ENCODE measurements around the gene ZFP92. TPM values are rescaled to one million over a fixed set of nuclear protein-coding genes. Genes with fewer than 3 reads are reported as not detected.

Gene ZFP92
- total and polyA plus RNA-seq, 10 of the 15 experiments (the other 5 are each of a cell fraction or from before 2014, with no cell fraction given) = 0.02 to 1.6 (median 0.09) TPM; not detected in 2

GRCh38 chrX:153457136-153457825, 46.0 kb downstream of the ZFP92 start:
- FAIRE-seq (no peak), DNase-seq (ENCODE audit: low read depth, low spot score) (no peak), ATAC-seq (no peak)
- intact Hi-C loops (cut with micrococcal nuclease; ENCODE audit: unreplicated experiment) (no loop called here), in situ Hi-C loops (cut with MboI) (no loop called here)
- Histone ChIP-seq H3K9ac (ENCODE audit: control insufficient read depth, insufficient read depth, low read length) (no peak overlapping the region), H2AFZ (ENCODE audit: control insufficient read depth, low read depth, low read length) (no peak overlapping the region), H3K4me1 (ENCODE audit: control insufficient read depth, insufficient read depth, low read length) (no peaks in the 10 kb centered on the region), H3K9me3 (replicated peaks; ENCODE audit: control insufficient read depth, insufficient read depth, low read length) (no peaks in the 10 kb centered on the region), H3K27me3 (replicated peaks in 1 of 2; ENCODE audit: control insufficient read depth in 2 of 2, insufficient read depth in 2 of 2, low read length in 1 of 2) (no peaks in the 10 kb centered on the region), H3K36me3 (ENCODE audit: control insufficient read depth in 2 of 2, insufficient read depth in 2 of 2, low read length in 1 of 2) (peaks cover 0 to 2% of the 10 kb centered on the region in 2 experiments; a peak in 2 of 4 replicates), H3K4me3 (no peak overlapping the region), H3K27ac (ENCODE audit: control insufficient read depth, insufficient read depth) (no peak overlapping the region), H3K4me2 (ENCODE audit: control insufficient read depth, insufficient read depth) (no peak overlapping the region), H4K20me1 (ENCODE audit: control insufficient read depth, insufficient read depth) (no peaks in the 10 kb centered on the region), H3K79me2 (ENCODE audit: control insufficient read depth, insufficient read depth, low read length) (no peaks in the 10 kb centered on the region)
- ChIA-PET RAD21 (ENCODE audit: unreplicated experiment) (interaction anchor here (0.5 kb wide), 1 partner anchor 8 kb away, joined by 4 read pairs; no protein-coding TSS in a partner anchor), POLR2A (no interaction called here), SMC1A (ENCODE audit: uncharacterized antibody, unreplicated experiment) (no interaction called here), CTCF (interaction anchor here (0.6 to 1.6 kb wide), 2 partner anchors 50 to 1457 kb away, joined by 4 to 6 read pairs; no protein-coding TSS in a partner anchor)
- BruUV-seq (replicated peaks) = no TSS peak
- WGBS (ENCODE audit: insufficient coverage, insufficient replicate concordance, low lambda C conversion rate, missing lambda C conversion rate) = 70% methylated on average over 18 of the region's 18 CpGs
- TF ChIP-seq POLR2A (IDR thresholded peaks at IDR 0.05; ENCODE audit: low read depth, low read length) = no peak
- TF ChIP-seq NR2C2 (IDR thresholded peaks at IDR 0.05; ENCODE audit: borderline replicate concordance, control insufficient read depth, insufficient read length, low read depth) = no peak
- TF ChIP-seq ATF2 (IDR thresholded peaks at IDR 0.05; ENCODE audit: low read length) = no peak
- TF ChIP-seq, protein P1, sequence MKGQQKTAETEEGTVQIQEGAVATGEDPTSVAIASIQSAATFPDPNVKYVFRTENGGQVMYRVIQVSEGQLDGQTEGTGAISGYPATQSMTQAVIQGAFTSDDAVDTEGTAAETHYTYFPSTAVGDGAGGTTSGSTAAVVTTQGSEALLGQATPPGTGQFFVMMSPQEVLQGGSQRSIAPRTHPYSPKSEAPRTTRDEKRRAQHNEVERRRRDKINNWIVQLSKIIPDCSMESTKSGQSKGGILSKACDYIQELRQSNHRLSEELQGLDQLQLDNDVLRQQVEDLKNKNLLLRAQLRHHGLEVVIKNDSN (IDR thresholded peaks at IDR 0.05; ENCODE audit: borderline replicate concordance, extremely low read length, insufficient read depth, low read depth, low read length) = no peak
- TF ChIP-seq MTA2 (IDR thresholded peaks at IDR 0.05; ENCODE audit: low read depth) = no peak
- no peak for TF ChIP-seq RB1 (IDR thresholded peaks at IDR 0.05; ENCODE audit: borderline replicate concordance)
- TF ChIP-seq, protein P2, sequence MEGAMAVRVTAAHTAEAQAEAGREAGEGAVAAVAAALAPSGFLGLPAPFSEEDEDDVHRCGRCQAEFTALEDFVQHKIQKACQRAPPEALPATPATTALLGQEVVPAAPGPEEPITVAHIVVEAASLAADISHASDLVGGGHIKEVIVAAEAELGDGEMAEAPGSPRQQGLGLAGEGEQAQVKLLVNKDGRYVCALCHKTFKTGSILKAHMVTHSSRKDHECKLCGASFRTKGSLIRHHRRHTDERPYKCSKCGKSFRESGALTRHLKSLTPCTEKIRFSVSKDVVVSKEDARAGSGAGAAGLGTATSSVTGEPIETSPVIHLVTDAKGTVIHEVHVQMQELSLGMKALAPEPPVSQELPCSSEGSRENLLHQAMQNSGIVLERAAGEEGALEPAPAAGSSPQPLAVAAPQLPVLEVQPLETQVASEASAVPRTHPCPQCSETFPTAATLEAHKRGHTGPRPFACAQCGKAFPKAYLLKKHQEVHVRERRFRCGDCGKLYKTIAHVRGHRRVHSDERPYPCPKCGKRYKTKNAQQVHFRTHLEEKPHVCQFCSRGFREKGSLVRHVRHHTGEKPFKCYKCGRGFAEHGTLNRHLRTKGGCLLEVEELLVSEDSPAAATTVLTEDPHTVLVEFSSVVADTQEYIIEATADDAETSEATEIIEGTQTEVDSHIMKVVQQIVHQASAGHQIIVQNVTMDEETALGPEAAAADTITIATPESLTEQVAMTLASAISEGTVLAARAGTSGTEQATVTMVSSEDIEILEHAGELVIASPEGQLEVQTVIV (IDR thresholded peaks at IDR 0.05; ENCODE audit: borderline replicate concordance, partially characterized antibody) = no peak
- TF ChIP-seq SREBF2 (IDR thresholded peaks at IDR 0.05; ENCODE audit: low read length) = no peak
- TF ChIP-seq POU2F2 (IDR thresholded peaks at IDR 0.05; ENCODE audit: borderline replicate concordance, low read depth, low read length) = no peak
- no peak for TF ChIP-seq FOXM1 (IDR thresholded peaks at IDR 0.05; ENCODE audit: low read depth, low read length)
- TF ChIP-seq HSF1 (IDR thresholded peaks at IDR 0.05; ENCODE audit: low read depth, low read length) = no peak
- no peak for TF ChIP-seq IRF4 (IDR thresholded peaks at IDR 0.05; ENCODE audit: low read depth, low read length)
- TF ChIP-seq BCL11A (IDR thresholded peaks at IDR 0.05; ENCODE audit: low read depth, low read length) = no peak
